Mesendoderm (in vitro differentiated cells): ENCODE measurements around the gene GOLGA8N.

Source experiments
- DNase-seq: peaks from one replicate; pipeline ENCODE4 v3.0.0; 2013
- H2AK5ac ChIP-seq: 2 replicates; pipeline ENCODE4 v1.6.1; 2013; ENCODE audit warnings: low read length, inconsistent platforms
- H2BK120ac ChIP-seq: 2 replicates; pipeline ENCODE4 v1.6.1; 2013; ENCODE audit warnings: low read depth, mild to moderate bottlenecking, low read length, moderate library complexity, mixed read lengths
- H2BK15ac ChIP-seq: replicated peaks from 2 replicates; pipeline ENCODE4 v1.6.1; 2013; ENCODE audit warnings: low read depth, mild to moderate bottlenecking, moderate library complexity
- H2BK5ac ChIP-seq: 2 replicates; pipeline ENCODE4 v1.6.1; 2013; ENCODE audit warnings: low read length, inconsistent platforms
- H3K18ac ChIP-seq: 2 replicates; pipeline ENCODE4 v1.6.1; 2013; ENCODE audit warnings: mild to moderate bottlenecking, low read length, mixed read lengths
- H3K23ac ChIP-seq: one replicate; pipeline ENCODE4 v1.6.1; 2013; ENCODE audit warnings: low read length
- H3K27ac ChIP-seq: 2 replicates; pipeline ENCODE4 v1.5.1; 2013; ENCODE audit warnings: low read depth, mild to moderate bottlenecking, inconsistent platforms, low read length, moderate library complexity
- H3K27me3 ChIP-seq: 2 replicates; pipeline ENCODE4 v1.6.1; 2013; ENCODE audit warnings: low read length, control low read depth, mild to moderate bottlenecking, inconsistent platforms; ENCODE audit not compliant: insufficient read depth, poor library complexity
- H3K36me3 ChIP-seq: 2 replicates; pipeline ENCODE4 v1.6.1; 2013; ENCODE audit warnings: low read length, inconsistent platforms; ENCODE audit not compliant: control insufficient read depth, insufficient read depth
- H3K4ac ChIP-seq: one replicate; pipeline ENCODE4 v1.6.1; 2013; ENCODE audit warnings: low read depth, mild to moderate bottlenecking, low read length, moderate library complexity
- H3K4me1 ChIP-seq: 2 replicates; pipeline ENCODE4 v1.6.1; 2013; ENCODE audit warnings: low read depth, low read length, inconsistent platforms; ENCODE audit not compliant: control insufficient read depth
- H3K4me2 ChIP-seq: 2 replicates; pipeline ENCODE4 v1.6.1; 2013; ENCODE audit warnings: low read length
- H3K4me3 ChIP-seq: 2 replicates; pipeline ENCODE4 v1.5.1; 2013; ENCODE audit warnings: mild to moderate bottlenecking, low read length
- H3K56ac ChIP-seq: one replicate; pipeline ENCODE4 v1.6.1; 2013; ENCODE audit warnings: low read length
- H3K79me1 ChIP-seq: 2 replicates; pipeline ENCODE4 v1.6.1; 2013; ENCODE audit warnings: low read length, inconsistent platforms
- H3K79me2 ChIP-seq: 2 replicates; pipeline ENCODE4 v1.6.1; 2013; ENCODE audit warnings: mild to moderate bottlenecking, low read length; ENCODE audit not compliant: control insufficient read depth, insufficient read depth
- H3K9ac ChIP-seq: 2 replicates; pipeline ENCODE4 v1.6.1; 2013; ENCODE audit warnings: low read length, inconsistent platforms
- H4K5ac ChIP-seq: one replicate; pipeline ENCODE4 v1.6.1; 2013; ENCODE audit warnings: low read length
- H4K8ac ChIP-seq: one replicate; pipeline ENCODE4 v1.6.1; 2013; ENCODE audit warnings: low read depth, mild to moderate bottlenecking, control low read depth, low read length, moderate library complexity
- WGBS: extraction: QIAGEN DNeasy Blood & Tissue Kit; methylation state at CpG from one replicate; pipeline ENCODE4 v1.1.7; 2013; ENCODE audit warnings: low lambda C conversion rate, missing lambda C conversion rate; ENCODE audit not compliant: insufficient coverage; ENCODE audit errors: extremely low coverage; 5-methylcytosine and 5-hydroxymethylcytosine counted together

GOLGA8N gene

DNA sequence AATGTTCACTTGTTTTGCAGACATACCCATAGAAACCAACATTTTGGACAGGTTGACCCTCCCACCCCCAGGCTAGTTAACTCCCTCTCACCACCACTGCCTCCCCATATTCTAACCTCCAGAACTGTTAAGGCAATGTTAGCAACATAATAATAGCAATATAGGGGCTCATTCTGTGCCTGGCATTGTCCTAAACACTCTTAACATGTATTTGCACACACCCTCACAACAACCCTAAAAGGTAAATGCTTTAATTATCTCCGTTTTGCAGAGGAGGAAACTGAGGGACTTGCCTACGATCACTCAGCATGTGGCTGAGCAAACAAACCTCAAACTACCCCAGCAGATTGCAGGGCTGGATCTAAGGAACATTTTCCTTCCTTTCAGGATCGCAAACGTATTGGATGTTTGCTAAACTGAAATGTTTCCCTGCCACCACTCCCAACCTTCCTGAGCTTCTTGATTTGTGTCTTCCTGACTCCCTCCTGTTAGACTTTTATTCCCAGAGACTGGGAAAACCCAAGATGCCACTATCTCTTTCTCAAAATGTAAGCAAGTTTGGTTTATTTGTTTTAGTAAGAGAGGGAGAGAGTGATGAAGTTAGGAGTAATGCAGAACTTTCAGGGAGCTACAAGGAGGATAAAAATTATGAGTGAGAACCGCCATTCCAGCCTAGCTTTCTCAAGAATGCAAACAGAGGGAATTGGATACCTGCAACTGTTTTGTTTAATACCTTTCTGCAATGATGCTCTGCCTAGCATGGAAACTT, 49.6 kb downstream of the GOLGA8N start:
- Histone ChIP-seq H3K79me1 (no peaks in the 10 kb centered on the region), H3K4me1 (peaks cover 5% of the 10 kb centered on the region), H3K27me3 (no peaks in the 10 kb centered on the region), H2AK5ac (no peak overlapping the region), H2BK5ac (no peak overlapping the region), H2BK15ac (no peak overlapping the region), H2BK120ac (no peak overlapping the region), H3K9ac (no peak overlapping the region), H3K23ac (no peak overlapping the region), H4K8ac (no peak overlapping the region), H3K4ac (no peak overlapping the region), H3K56ac (no peak overlapping the region), H3K4me3 (no peak overlapping the region), H3K36me3 (no peaks in the 10 kb centered on the region), H3K79me2 (no peaks in the 10 kb centered on the region), H4K5ac (no peak overlapping the region), H3K18ac (no peak overlapping the region), H3K4me2 (no peak overlapping the region), H3K27ac (no peak overlapping the region)
- no peak for DNase-seq
- no CpG with 5 or more reads among the region's 5 CpGs for WGBS

- Histone ChIP-seq H3K23ac (no peak overlapping the region), H3K4me3 (no peak overlapping the region), H3K27me3 (no peaks in the 10 kb centered on the region), H3K79me1 (no peaks in the 10 kb centered on the region), H2BK5ac (no peak overlapping the region), H3K18ac (no peak overlapping the region), H3K79me2 (no peaks in the 10 kb centered on the region), H2BK15ac (no peak overlapping the region), H4K8ac (no peak overlapping the region), H3K4me1 (peaks cover 5% of the 10 kb centered on the region), H3K9ac (no peak overlapping the region), H3K56ac (no peak overlapping the region), H3K4me2 (no peak overlapping the region), H3K4ac (no peak overlapping the region), H3K27ac (no peak overlapping the region), H3K36me3 (no peaks in the 10 kb centered on the region), H2BK120ac (no peak overlapping the region), H2AK5ac (no peak overlapping the region), H4K5ac (no peak overlapping the region)
- WGBS = no CpG with 5 or more reads among the region's 1 CpG
- no peak for DNase-seq
Measured at GRCh38 chr15:32643907-32644445, 50.7 kb downstream of the GOLGA8N start.

DNA sequence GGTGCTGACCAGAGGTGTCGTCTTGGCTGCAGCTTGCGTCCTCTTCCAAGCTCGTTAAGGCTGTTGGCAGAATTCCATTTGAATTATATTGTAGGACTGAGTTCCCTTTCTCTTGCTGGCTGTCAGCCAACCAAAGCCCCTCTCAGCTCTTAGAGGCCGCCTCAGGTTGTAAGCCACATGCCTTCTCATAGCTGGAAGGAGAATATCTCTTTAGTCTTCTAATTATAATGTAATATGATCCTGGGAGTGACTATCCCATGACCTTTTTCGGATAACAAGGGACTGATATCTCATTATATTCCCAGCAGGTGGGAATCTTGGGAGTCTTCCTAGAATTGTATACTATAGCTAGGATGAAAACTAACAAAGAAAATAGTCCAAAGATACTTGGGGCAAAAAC, 53.0 kb downstream of the GOLGA8N start:
- Histone ChIP-seq H3K18ac (no peak overlapping the region), H3K4ac (no peak overlapping the region), H2BK5ac (no peak overlapping the region), H3K79me1 (no peaks in the 10 kb centered on the region), H3K4me1 (peaks cover 5% of the 10 kb centered on the region), H3K27me3 (no peaks in the 10 kb centered on the region), H3K4me3 (no peak overlapping the region), H3K9ac (no peak overlapping the region), H3K36me3 (no peaks in the 10 kb centered on the region), H3K56ac (no peak overlapping the region), H4K8ac (no peak overlapping the region), H2BK120ac (no peak overlapping the region), H3K79me2 (no peaks in the 10 kb centered on the region), H3K27ac (no peak overlapping the region), H2AK5ac (no peak overlapping the region), H4K5ac (no peak overlapping the region), H3K23ac (no peak overlapping the region), H3K4me2 (no peak overlapping the region), H2BK15ac (no peak overlapping the region)
- WGBS = no CpG with 5 or more reads among the region's 5 CpGs
- peak; percentile 46 for DNase-seq

DNA sequence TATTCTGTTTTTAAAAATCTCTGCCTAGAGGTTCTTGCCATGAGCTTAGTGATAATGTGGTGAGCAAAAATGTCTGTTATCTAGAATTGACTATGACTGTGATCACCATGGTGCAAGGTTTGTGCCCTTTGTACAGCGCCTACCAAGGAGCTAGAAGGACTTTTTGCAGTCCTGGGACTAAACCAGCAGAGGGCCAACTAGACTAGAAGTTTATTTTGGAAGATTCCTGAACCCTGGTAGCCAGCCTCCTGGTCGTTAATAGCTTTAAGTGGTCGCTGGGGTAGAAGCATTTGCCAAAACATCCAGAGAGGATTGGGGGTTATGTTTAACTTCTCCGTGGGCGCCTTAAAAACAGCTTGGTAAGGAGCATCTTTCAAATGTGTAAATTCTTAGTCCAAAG, 56.1 kb downstream of the GOLGA8N start:
- H3K4me1 ChIP-seq = peaks cover 10% of the 10 kb centered on the region
- no peaks in the 10 kb centered on the region for H3K79me1 ChIP-seq
- H3K9ac ChIP-seq = no peak overlapping the region
- H3K27me3 ChIP-seq = no peaks in the 10 kb centered on the region
- H3K36me3 ChIP-seq = no peaks in the 10 kb centered on the region
- H4K5ac ChIP-seq = no peak overlapping the region
- no peak overlapping the region for H3K4me2 ChIP-seq
- no peak overlapping the region for H3K4me3 ChIP-seq
- WGBS = no CpG with 5 or more reads among the region's 5 CpGs
- no peak overlapping the region for H4K8ac ChIP-seq
- no peak overlapping the region for H2BK5ac ChIP-seq
- H3K27ac ChIP-seq = no peak overlapping the region
- H2BK120ac ChIP-seq = no peak overlapping the region
- no peak overlapping the region for H3K23ac ChIP-seq
- peak; percentile 69 for DNase-seq
- H3K56ac ChIP-seq = no peak overlapping the region
- no peak overlapping the region for H2BK15ac ChIP-seq
- no peak overlapping the region for H2AK5ac ChIP-seq
- H3K18ac ChIP-seq = no peak overlapping the region
- H3K4ac ChIP-seq = no peak overlapping the region
- no peaks in the 10 kb centered on the region for H3K79me2 ChIP-seq

- no peak overlapping the region for H3K56ac ChIP-seq
- H3K9ac ChIP-seq = no peak overlapping the region
- no peak overlapping the region for H2BK120ac ChIP-seq
- no peaks in the 10 kb centered on the region for H3K36me3 ChIP-seq
- no peak overlapping the region for H4K5ac ChIP-seq
- H3K79me1 ChIP-seq = no peaks in the 10 kb centered on the region
- no peak overlapping the region for H2BK5ac ChIP-seq
- no peaks in the 10 kb centered on the region for H3K79me2 ChIP-seq
- H3K4ac ChIP-seq = no peak overlapping the region
- H2BK15ac ChIP-seq = no peak overlapping the region
- no peak overlapping the region for H3K18ac ChIP-seq
- peak; percentile 82 for DNase-seq
- no peaks in the 10 kb centered on the region for H3K27me3 ChIP-seq
- no peak overlapping the region for H3K27ac ChIP-seq
- no peak overlapping the region for H3K23ac ChIP-seq
- H3K4me2 ChIP-seq = no peak overlapping the region
- no CpG with 5 or more reads among the region's 6 CpGs for WGBS
- peaks cover 12% of the 10 kb centered on the region for H3K4me1 ChIP-seq
- H4K8ac ChIP-seq = no peak overlapping the region
- H2AK5ac ChIP-seq = no peak overlapping the region
- no peak overlapping the region for H3K4me3 ChIP-seq
Measured at GRCh38 chr15:32651229-32651837, 58.1 kb downstream of the GOLGA8N start.
